Measurements from ENCODE around the gene NCOA5.
A peak's percentile ranks its signal among the peaks of the same experiment; 100 is the strongest.

Gene NCOA5

DNA sequence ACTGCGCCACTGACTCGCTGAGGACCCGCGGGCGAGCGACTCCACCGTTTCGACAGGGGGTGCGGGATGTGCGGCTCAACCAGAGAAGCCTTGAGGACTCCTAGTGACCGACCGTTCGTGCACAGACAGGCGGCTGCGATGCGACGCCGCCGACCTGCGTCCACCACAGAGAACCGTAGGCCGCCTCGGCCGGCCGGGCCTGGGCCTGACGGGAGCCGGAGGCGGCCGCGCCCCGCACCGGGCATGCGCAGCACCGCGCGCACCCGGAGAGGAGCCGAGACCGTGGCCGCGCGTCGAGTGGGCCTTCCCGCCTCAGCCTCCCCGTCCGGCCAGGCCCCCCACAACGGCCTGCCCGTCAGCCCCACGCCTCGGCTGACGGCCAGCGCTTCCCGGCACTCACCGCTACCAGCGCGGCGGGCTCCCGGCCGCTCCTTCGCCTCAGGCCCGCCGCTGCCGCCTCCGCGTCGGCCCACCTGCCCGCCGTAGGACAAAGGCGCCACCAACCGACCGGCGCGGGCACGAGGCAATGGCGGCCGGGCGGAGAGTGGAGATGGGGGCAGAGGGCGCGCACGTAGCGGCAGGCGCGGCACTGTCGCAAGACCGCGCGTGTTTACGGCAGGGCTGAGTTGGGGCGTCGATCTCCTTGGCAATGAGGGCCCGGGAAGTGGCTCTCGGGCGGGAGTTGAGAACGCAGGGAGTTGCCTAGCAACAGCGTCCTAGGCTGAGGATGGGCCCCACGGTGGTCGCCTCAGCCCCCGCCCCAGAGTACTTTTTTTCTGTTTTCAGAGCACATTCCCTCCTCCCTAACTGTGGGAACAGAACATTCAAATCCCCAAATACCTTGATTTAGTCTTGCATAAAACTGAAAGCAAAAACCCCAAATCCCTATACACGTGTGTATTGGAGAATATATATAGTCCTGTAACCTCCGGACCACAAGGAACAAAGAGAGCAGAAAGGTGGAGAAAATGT is at the start of gene NCOA5:
Gene NCOA5, minus strand, starts transcription at position 546 of the 972 bp plus-strand sequence. CDS start 10,538 bp downstream, outside the sequence.
- DNase-seq (ENCODE audit: low read depth in 2 of 2): peak; percentile 91 to 92

GRCh38 chr20:46139266-46139889 is 49.6 kb upstream of the NCOA5 start:
- no peak for DNase-seq (ENCODE audit: low read depth in 2 of 2)

DNA sequence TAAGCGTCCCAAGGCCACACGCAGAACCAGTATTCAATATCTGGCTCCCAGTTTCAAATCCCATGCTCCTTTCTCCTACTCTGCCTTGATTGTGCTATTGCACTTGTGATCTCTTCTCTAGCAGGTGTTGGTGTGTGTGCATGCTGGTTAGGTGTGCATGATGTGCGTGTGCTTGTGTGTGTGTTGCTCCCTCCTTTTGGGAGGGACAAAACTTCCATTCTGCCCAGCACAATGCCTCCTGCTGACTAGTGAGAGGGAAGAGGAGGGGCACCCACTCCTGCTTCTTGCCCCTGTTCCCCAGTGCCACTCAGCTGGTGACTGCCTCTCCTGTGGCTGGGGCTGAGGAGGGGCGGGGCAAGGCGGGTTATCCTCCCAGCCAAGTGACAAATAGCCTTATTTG is 48.1 kb upstream of the NCOA5 start:
- no peak for DNase-seq (ENCODE audit: low read depth in 2 of 2)

DNA sequence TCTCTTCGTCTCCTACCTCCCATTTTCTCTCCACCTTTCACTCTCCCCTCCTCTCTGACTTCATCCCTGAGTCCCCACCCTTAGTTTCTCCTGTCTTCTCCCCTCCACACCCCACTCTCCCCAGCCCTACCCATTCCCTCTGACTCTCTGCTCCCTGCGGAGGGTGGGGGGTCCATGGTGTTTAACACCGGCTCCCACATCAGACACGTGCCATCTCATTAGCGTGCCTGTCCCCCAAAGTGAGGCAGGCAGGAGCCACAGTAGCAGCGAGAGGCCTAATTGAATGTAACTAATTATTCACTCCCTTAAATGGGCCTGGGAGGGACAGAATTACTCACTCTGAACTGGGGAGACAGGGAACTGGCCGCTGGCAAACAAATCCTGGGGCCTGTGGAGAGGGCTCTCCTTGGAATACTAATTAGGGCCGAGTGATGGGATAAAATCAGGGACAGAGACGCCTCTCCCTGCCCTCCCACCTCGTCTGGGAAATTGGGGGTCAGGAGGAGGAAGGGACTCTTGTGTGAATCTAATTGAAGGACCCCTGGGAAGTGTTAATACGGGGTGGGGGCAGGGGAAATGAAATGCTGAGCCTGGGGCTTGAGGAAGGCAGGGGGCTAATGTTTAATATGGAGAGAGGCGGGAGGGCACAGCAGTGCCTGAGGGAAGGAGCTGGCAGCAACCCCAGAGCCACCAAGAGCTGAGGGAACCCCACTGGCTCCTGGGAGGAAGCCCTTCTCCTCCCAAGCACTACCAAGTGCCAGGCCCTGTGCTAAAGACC is 46.3 kb upstream of the NCOA5 start:
- DNase-seq (ENCODE audit: low read depth in 2 of 2): no peak

GRCh38 chr20:46134716-46135115 is 45.0 kb upstream of the NCOA5 start:
- no peak for DNase-seq (ENCODE audit: low read depth in 2 of 2)

DNA sequence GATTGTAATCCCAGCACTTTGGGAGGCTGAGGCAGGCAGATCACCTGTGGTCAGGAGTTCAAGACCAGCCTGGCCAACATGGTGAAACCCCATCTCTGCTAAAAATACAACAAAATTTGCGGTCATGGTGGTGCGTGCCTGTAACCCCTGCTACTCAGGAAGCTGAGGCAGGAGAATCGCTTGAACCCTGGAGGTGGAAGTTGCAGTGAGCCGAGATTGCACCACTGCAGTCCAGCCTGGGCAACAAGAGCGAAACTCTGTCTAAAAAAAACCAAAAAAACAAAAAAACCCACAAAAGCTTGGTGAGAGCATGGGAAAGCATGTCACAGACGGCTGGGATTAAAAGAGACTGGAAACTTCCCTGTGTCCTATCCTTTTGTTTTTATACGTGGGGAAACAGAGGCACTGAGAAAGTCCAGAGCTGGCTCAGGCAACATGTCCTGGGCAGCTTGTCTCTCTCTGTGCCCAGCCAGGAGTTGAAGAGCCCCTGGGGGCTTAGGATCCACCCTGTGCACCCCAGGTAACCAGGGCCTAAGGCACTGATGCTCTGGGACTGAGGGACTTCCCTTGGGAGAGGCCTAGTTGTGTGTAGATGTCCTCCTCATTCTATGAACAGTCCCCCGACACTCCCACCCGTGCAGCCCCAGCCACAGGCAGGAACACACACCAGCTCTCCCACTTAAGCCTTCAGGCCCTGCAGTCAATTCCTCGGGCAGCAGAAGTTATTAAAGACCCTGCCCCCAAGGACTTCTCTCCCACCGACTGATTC is 44.3 kb upstream of the NCOA5 start:
- no peak for DNase-seq (ENCODE audit: low read depth in 2 of 2)

GRCh38 chr20:46132705-46133120 is 43.0 kb upstream of the NCOA5 start:
- no peak for DNase-seq (ENCODE audit: low read depth in 2 of 2)

GRCh38 chr20:46131396-46131795 is 41.6 kb upstream of the NCOA5 start:
- DNase-seq (ENCODE audit: low read depth in 2 of 2): peak; percentile 9 to 14

DNA sequence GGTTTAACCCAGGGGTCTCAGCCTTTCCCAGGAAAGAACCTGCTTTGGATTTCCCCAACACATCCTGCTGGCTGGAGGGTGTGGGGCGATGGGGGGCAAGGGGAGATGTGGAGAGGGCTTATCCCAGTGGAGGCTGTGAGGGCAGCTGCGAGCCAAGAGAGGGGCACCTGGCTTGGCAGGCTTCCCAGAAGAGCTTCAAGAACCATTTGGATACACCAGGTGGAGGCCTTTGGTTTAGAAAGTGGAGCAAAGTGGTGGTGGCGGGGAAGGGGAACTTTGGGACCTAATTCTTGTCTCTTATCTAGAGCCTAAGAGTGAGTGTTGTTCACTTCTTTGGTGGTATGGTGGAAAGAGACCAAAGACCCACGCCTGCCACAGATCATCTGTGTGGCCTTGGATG is 40.8 kb upstream of the NCOA5 start:
- no peak for DNase-seq (ENCODE audit: low read depth in 2 of 2)

- DNase-seq (ENCODE audit: low read depth in 2 of 2): no peak
Observed at GRCh38 chr20:46129955-46130481, 40.3 kb upstream of the NCOA5 start.

- DNase-seq (ENCODE audit: low read depth in 2 of 2): no peak
Observed at GRCh38 chr20:46128310-46129151, 38.8 kb upstream of the NCOA5 start.

DNA sequence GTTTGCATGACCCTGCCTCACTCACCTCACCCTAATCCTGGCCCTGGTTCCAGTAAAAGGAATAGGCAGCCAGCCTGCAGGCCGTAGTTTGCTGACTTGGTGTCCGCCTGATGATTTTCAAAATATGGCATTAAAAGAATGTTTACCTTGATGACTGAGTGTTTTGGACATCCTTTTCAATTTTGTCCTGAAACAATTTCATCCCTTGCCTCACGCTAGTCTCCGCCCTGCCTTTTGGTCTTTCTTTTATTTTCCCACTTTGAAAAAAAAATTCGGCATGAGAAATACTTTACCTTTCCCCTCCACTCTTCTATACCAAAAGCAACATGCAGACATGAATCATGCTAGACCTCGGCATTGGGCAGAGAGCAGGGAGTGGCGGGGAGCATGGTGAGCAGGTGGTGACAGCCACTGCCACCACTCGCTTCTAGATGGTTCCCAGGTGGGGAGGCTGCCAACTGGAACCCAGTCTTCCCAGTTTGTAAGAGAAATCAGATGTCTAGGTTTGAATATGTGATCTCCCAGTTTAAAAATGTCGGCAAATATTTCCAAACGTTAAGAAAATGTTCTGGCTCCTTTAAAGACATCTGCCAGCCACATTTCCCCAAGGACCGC is 37.7 kb upstream of the NCOA5 start:
- DNase-seq (ENCODE audit: low read depth in 2 of 2): no peak

DNA sequence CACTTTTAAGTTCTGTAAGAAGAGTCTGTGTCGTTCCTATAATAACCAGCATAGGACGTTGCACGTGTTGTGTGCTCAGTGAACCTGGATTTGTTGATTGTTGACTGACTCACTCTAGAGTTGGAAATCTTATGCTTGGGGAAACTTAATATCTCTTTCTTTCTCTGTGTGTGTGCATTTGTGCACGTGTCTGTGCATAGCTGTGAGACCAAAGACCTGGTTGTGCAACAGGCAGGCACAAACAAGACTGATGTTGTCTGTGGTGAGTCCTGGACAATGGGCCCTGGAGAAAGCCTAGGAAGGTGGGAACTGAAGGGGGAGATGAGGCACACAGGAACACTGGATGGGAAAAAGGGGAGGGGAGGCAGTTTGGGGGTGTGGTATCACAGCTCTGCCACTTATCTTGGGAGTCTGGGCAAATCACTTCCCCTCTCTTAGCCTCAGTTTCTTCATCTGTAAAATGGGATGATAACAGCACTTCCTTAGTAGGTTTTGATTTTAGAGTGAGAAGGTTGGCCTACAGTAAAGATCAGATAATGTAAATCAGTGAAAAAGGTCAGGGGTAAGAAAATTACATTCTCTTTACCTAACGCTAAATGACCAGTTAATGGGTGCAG is 36.8 kb upstream of the NCOA5 start:
- no peak for DNase-seq (ENCODE audit: low read depth in 2 of 2)

- DNase-seq (ENCODE audit: low read depth in 2 of 2): no peak
Observed at GRCh38 chr20:46123482-46124245, 33.9 kb upstream of the NCOA5 start.

GRCh38 chr20:46122516-46123481 is 33.0 kb upstream of the NCOA5 start:
- DNase-seq (ENCODE audit: low read depth in 2 of 2): no peak

- peak; percentile 20 to 25 for DNase-seq (ENCODE audit: low read depth in 2 of 2)
Observed at GRCh38 chr20:46122071-46122470, 32.3 kb upstream of the NCOA5 start.

- no peak for DNase-seq (ENCODE audit: low read depth in 2 of 2)
Observed at GRCh38 chr20:46121184-46121930, 31.6 kb upstream of the NCOA5 start.
